ENCODE data around the gene KCNN3.

The KCNN3 gene

DNA sequence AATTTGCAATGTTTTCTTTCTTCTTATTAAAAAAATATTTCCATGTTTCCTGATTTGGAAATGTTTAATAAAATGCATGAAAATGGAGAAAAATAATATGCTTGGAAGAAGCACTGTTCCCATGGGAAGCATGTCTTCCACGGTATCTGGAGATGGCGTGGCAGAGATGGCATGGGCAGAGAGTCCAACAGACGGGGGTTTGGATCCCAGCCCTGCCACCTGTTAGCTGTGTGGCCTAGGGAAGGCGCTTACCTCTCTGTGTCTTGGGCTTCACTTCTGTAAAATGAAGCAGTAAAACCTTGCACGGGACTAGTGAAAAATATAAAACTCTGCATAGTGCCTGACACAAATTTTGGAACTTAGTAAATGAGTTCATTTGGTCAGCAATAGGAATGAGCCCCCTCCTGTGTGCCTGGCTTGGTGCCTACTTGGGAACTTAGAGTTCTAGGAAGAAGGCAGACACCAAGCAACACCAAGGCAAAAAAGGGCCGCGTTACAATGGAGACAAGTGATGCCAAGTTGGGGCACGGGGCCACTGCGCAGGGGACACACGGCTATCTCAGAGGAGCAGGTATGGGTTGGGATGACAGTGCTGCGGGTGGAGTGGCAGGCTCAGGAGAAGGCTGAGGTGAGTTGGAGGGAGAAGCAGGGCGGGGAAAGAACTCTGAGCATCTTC lies 124.2 kb downstream of the KCNN3 start:
- H3K27me3 ChIP-seq (ENCODE audit: insufficient read depth, poor library complexity, severe bottlenecking) = no peaks in the 10 kb centered on the region
- no peak overlapping the region for H3K4me3 ChIP-seq (replicated peaks; ENCODE audit: insufficient read depth, low read length)
- H3K27ac ChIP-seq (replicated peaks) = no peak overlapping the region
- no peak for DNase-seq (ENCODE audit: low read depth in 1 of 2, low spot score in 1 of 2)
- TF ChIP-seq, protein P1, sequence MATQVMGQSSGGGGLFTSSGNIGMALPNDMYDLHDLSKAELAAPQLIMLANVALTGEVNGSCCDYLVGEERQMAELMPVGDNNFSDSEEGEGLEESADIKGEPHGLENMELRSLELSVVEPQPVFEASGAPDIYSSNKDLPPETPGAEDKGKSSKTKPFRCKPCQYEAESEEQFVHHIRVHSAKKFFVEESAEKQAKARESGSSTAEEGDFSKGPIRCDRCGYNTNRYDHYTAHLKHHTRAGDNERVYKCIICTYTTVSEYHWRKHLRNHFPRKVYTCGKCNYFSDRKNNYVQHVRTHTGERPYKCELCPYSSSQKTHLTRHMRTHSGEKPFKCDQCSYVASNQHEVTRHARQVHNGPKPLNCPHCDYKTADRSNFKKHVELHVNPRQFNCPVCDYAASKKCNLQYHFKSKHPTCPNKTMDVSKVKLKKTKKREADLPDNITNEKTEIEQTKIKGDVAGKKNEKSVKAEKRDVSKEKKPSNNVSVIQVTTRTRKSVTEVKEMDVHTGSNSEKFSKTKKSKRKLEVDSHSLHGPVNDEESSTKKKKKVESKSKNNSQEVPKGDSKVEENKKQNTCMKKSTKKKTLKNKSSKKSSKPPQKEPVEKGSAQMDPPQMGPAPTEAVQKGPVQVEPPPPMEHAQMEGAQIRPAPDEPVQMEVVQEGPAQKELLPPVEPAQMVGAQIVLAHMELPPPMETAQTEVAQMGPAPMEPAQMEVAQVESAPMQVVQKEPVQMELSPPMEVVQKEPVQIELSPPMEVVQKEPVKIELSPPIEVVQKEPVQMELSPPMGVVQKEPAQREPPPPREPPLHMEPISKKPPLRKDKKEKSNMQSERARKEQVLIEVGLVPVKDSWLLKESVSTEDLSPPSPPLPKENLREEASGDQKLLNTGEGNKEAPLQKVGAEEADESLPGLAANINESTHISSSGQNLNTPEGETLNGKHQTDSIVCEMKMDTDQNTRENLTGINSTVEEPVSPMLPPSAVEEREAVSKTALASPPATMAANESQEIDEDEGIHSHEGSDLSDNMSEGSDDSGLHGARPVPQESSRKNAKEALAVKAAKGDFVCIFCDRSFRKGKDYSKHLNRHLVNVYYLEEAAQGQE (IDR thresholded peaks at IDR 0.05; ENCODE audit: insufficient replicate concordance, low read depth) = no peak
- TF ChIP-seq, protein P2, sequence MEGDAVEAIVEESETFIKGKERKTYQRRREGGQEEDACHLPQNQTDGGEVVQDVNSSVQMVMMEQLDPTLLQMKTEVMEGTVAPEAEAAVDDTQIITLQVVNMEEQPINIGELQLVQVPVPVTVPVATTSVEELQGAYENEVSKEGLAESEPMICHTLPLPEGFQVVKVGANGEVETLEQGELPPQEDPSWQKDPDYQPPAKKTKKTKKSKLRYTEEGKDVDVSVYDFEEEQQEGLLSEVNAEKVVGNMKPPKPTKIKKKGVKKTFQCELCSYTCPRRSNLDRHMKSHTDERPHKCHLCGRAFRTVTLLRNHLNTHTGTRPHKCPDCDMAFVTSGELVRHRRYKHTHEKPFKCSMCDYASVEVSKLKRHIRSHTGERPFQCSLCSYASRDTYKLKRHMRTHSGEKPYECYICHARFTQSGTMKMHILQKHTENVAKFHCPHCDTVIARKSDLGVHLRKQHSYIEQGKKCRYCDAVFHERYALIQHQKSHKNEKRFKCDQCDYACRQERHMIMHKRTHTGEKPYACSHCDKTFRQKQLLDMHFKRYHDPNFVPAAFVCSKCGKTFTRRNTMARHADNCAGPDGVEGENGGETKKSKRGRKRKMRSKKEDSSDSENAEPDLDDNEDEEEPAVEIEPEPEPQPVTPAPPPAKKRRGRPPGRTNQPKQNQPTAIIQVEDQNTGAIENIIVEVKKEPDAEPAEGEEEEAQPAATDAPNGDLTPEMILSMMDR (IDR thresholded peaks at IDR 0.05; ENCODE audit: insufficient read depth, low read length) = no peak
- TF ChIP-seq POLR2AphosphoS5 (IDR thresholded peaks at IDR 0.05; ENCODE audit: low read depth) = no peak
- TF ChIP-seq GABPA (IDR thresholded peaks at IDR 0.05; ENCODE audit: low read depth) = no peak
- no peak for TF ChIP-seq SPI1 (IDR thresholded peaks at IDR 0.05; ENCODE audit: borderline replicate concordance, low read depth)

DNA sequence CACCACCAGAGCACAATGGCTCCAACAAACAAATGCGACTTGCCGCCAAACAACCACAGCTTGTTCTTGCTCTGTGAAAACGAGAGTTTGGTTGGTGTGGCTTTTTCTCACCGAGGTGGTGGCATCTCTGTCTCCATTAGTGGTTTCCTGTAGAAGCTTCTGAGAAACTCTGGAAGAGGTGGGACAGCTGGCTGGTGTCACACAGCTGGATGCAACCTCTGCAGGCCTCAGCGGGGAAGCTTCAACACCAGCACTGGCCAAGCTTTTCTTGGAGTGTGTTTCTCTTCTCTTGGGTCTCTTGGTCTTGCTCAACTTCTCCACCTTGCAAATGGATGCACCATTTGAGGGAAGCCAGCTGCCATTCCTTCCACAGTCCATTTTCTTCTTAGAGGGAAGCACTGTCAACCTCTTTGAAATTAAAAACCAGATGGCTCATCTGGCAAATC lies 124.8 kb downstream of the KCNN3 start:
- H3K4me3 ChIP-seq (replicated peaks; ENCODE audit: insufficient read depth, low read length) = no peak overlapping the region
- no peaks in the 10 kb centered on the region for H3K27me3 ChIP-seq (ENCODE audit: insufficient read depth, poor library complexity, severe bottlenecking)
- no peak overlapping the region for H3K27ac ChIP-seq (replicated peaks)
- DNase-seq (ENCODE audit: low read depth in 1 of 2, low spot score in 1 of 2) = peak in 1 of 2 experiments; percentile 41
- no peak for TF ChIP-seq GABPA (IDR thresholded peaks at IDR 0.05; ENCODE audit: low read depth)
- TF ChIP-seq POLR2AphosphoS5 (IDR thresholded peaks at IDR 0.05; ENCODE audit: low read depth) = no peak
- TF ChIP-seq, protein P2 (IDR thresholded peaks at IDR 0.05; ENCODE audit: insufficient read depth, low read length) = no peak
- TF ChIP-seq, protein P1 (IDR thresholded peaks at IDR 0.05; ENCODE audit: insufficient replicate concordance, low read depth) = no peak
- TF ChIP-seq SPI1 (IDR thresholded peaks at IDR 0.05; ENCODE audit: borderline replicate concordance, low read depth) = no peak

DNA sequence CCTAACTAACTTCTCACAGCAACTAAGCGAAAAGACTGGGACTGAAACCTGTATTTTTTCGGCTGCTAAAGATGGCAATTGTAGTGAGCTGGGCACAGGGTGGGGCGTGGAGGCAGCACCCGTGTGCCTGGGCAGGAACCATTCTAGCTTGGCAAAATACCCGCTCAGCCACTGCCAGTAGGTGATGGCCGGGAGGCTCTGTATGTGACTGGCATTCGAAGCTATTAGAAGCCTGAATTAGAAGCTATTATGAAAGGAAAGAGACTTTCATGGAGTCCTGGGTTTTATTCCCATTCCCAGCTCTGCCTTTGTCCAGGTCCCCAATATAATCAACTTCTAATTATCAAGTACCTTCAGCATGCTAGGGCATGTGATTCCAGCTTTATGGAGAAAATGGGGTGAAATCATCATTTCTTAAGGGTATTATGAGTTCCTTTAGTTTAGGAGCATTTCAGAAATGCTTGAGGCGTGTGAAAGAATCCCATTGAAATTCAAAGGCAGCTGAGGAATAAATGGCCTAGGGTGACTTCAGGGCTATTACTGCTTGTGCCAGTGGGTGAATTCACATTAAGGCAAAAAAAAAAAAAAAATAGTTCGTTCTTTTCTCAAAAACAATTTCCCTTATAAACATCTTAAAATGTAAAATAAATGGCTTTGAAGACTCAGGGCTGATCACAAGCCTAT lies 125.6 kb downstream of the KCNN3 start:
- DNase-seq (ENCODE audit: low read depth in 1 of 2, low spot score in 1 of 2) = no peak
- Histone ChIP-seq H3K27ac (replicated peaks) (no peak overlapping the region), H3K4me3 (replicated peaks; ENCODE audit: insufficient read depth, low read length) (no peak overlapping the region), H3K27me3 (ENCODE audit: insufficient read depth, poor library complexity, severe bottlenecking) (no peaks in the 10 kb centered on the region)
- TF ChIP-seq GABPA (IDR thresholded peaks at IDR 0.05; ENCODE audit: low read depth) (no peak), SPI1 (IDR thresholded peaks at IDR 0.05; ENCODE audit: borderline replicate concordance, low read depth) (no peak), POLR2AphosphoS5 (IDR thresholded peaks at IDR 0.05; ENCODE audit: low read depth) (no peak)
- TF ChIP-seq, protein P1 (IDR thresholded peaks at IDR 0.05; ENCODE audit: insufficient replicate concordance, low read depth) = no peak
- TF ChIP-seq, protein P2 (IDR thresholded peaks at IDR 0.05; ENCODE audit: insufficient read depth, low read length) = no peak
